ENCODE measurements around the gene EXOSC10. TPM values are rescaled to one million over a fixed set of nuclear protein-coding genes. Genes with fewer than 3 reads are reported as not detected.

The EXOSC10 gene
- polyA plus RNA-seq, 1 of the 3 experiments (the other 2 are of a cell fraction), result 62.5 TPM

DNA sequence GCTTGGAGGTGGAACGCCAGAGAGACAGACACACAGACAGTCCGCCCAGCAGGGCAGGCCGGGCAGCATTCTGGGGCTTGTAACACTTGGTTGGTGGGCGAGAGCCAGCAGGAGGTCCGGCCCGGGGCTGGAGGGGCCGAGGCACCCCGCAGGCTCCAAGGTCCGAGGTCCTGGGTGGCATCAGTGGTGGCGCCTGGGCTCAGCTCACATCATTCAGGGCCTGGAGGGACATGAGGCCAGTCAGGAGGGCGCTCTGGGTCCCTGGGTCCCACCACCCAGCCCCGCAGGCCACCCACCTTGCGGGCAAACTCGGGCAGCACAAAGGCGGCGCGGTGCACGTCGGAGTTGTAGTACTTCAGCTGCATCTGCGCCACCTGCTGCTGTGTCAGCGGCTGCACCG is 45.0 kb downstream of the EXOSC10 start:
- Histone ChIP-seq H4K20me1 (ENCODE audit: insufficient read depth) (peaks cover 4% of the 10 kb centered on the region; the same call in 1 of the 2 replicates), H3K4me1 (ENCODE audit: control insufficient read depth in 1 of 2, insufficient read depth in 2 of 2, low read depth in 1 of 2, low read length in 1 of 2) (peaks cover 0 to 26% of the 10 kb centered on the region in 2 experiments; a peak in 1 of 4 replicates), H3K9ac (no peak overlapping the region), H2AFZ (ENCODE audit: low read depth) (no peak overlapping the region), H3K27me3 (ENCODE audit: insufficient read depth) (no peaks in the 10 kb centered on the region), H3K4me2 (no peak overlapping the region), H3K36me3 (replicated peaks in 1 of 2; ENCODE audit: control insufficient read depth in 1 of 2, insufficient read depth in 2 of 2, low read length in 1 of 2) (peaks cover 0 to 17% of the 10 kb centered on the region in 2 experiments), H3K9me2 (no peaks in the 10 kb centered on the region), H3K27ac (ENCODE audit: low read depth in 2 of 2, low read length in 1 of 2) (0 out of 4 replicates have a peak overlapping the region, but pooled peaks of 1 of the 2 experiments have one; percentile 6), H3K9me3 (no peaks in the 10 kb centered on the region), H3F3A (replicated peaks; ENCODE audit: insufficient read depth) (no peaks in the 10 kb centered on the region), H3K4me3 (ENCODE audit: low read depth in 2 of 2, low read length in 1 of 2) (no peak overlapping the region), H3K79me2 (ENCODE audit: insufficient read depth) (peaks cover 20% of the 10 kb centered on the region)
- CTCF ChIA-PET, result interaction anchor here (1.4 to 10.0 kb wide), 2 partner anchors 16 to 591 kb away, joined by 4 to 118 read pairs; no protein-coding TSS in a partner anchor
- 100% methylated on average over 2 of the region's 22 CpGs for WGBS (ENCODE audit: low lambda C conversion rate)
- TF ChIP-seq, protein P1, sequence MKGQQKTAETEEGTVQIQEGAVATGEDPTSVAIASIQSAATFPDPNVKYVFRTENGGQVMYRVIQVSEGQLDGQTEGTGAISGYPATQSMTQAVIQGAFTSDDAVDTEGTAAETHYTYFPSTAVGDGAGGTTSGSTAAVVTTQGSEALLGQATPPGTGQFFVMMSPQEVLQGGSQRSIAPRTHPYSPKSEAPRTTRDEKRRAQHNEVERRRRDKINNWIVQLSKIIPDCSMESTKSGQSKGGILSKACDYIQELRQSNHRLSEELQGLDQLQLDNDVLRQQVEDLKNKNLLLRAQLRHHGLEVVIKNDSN (IDR thresholded peaks at IDR 0.05; ENCODE audit: borderline replicate concordance, low read depth), result no peak
- TF ChIP-seq RCOR1 (IDR thresholded peaks at IDR 0.05; ENCODE audit: low read length) (no peak), RAD21 (IDR thresholded peaks at IDR 0.05; ENCODE audit: low read length) (no peak), SMC3 (IDR thresholded peaks at IDR 0.05; ENCODE audit: low read depth, low read length) (no peak), RFX5 (IDR thresholded peaks at IDR 0.05; ENCODE audit: low read length) (no peak), FOXJ3 (CRISPR knock-in tag; IDR thresholded peaks at IDR 0.05) (no peak), JUND (IDR thresholded peaks at IDR 0.05) (no peak), EP300 (IDR thresholded peaks at IDR 0.05; ENCODE audit: borderline replicate concordance in 1 of 2, low read depth in 1 of 2, low read length in 1 of 2) (no peak), SIN3A (IDR thresholded peaks at IDR 0.05; ENCODE audit: borderline replicate concordance, low read depth, low read length) (no peak), TCF12 (IDR thresholded peaks at IDR 0.05) (no peak), NRF1 (IDR thresholded peaks at IDR 0.05; ENCODE audit: low read depth, low read length) (no peak), CHD2 (IDR thresholded peaks at IDR 0.05; ENCODE audit: low read length, partially characterized antibody) (no peak), POLR2AphosphoS5 (IDR thresholded peaks at IDR 0.05; ENCODE audit: low read depth, low read length) (no peak)
- TF ChIP-seq, protein P2, sequence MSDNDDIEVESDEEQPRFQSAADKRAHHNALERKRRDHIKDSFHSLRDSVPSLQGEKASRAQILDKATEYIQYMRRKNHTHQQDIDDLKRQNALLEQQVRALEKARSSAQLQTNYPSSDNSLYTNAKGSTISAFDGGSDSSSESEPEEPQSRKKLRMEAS (IDR thresholded peaks at IDR 0.05; ENCODE audit: low read depth), result no peak
- TF ChIP-seq, protein P3, sequence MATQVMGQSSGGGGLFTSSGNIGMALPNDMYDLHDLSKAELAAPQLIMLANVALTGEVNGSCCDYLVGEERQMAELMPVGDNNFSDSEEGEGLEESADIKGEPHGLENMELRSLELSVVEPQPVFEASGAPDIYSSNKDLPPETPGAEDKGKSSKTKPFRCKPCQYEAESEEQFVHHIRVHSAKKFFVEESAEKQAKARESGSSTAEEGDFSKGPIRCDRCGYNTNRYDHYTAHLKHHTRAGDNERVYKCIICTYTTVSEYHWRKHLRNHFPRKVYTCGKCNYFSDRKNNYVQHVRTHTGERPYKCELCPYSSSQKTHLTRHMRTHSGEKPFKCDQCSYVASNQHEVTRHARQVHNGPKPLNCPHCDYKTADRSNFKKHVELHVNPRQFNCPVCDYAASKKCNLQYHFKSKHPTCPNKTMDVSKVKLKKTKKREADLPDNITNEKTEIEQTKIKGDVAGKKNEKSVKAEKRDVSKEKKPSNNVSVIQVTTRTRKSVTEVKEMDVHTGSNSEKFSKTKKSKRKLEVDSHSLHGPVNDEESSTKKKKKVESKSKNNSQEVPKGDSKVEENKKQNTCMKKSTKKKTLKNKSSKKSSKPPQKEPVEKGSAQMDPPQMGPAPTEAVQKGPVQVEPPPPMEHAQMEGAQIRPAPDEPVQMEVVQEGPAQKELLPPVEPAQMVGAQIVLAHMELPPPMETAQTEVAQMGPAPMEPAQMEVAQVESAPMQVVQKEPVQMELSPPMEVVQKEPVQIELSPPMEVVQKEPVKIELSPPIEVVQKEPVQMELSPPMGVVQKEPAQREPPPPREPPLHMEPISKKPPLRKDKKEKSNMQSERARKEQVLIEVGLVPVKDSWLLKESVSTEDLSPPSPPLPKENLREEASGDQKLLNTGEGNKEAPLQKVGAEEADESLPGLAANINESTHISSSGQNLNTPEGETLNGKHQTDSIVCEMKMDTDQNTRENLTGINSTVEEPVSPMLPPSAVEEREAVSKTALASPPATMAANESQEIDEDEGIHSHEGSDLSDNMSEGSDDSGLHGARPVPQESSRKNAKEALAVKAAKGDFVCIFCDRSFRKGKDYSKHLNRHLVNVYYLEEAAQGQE (IDR thresholded peaks at IDR 0.05; ENCODE audit: low read depth, low read length), result no peak
- TF ChIP-seq, protein P4, sequence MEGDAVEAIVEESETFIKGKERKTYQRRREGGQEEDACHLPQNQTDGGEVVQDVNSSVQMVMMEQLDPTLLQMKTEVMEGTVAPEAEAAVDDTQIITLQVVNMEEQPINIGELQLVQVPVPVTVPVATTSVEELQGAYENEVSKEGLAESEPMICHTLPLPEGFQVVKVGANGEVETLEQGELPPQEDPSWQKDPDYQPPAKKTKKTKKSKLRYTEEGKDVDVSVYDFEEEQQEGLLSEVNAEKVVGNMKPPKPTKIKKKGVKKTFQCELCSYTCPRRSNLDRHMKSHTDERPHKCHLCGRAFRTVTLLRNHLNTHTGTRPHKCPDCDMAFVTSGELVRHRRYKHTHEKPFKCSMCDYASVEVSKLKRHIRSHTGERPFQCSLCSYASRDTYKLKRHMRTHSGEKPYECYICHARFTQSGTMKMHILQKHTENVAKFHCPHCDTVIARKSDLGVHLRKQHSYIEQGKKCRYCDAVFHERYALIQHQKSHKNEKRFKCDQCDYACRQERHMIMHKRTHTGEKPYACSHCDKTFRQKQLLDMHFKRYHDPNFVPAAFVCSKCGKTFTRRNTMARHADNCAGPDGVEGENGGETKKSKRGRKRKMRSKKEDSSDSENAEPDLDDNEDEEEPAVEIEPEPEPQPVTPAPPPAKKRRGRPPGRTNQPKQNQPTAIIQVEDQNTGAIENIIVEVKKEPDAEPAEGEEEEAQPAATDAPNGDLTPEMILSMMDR (IDR thresholded peaks at IDR 0.05), result no peak
- no peak for DNase-seq
- POLR2A ChIA-PET, result no interaction called here
